ENCODE results near the gene CYP21A2.

CYP21A2 gene

DNA sequence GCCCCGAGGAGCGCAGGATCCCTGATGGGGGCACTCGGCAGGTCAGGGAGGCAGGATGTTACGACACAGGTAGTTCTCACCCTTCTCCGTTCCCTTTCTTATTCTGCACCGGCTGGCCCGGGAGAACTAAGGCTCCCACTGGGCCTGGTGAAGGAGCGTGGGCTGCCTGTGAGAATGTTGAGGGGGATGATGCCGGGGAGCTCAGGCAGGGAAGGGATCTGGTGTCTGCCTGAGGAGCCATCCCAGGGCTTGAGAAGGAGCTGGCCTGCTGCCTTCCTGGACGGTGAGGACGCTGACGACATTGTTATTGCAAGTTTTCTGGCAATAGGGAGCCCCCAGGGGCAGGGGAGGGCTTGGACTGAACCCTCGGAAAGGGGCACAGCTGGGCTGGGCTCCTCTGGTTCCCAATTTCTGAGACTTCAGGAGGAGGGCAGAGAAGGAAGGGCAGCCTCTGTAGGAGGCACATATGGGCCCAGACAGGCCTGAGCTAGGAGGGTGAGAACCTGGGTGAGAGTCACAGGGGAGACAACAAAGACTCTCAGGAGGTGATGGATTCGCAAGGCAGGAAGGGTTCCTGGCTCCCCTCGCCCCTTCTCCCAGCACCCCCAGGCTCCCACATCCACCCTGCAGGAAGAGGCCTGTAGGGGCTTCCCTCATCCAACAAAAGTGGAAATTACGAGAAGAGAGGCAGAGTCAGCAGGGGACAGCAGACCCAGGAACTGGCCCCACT, 32.8 kb downstream of the CYP21A2 start:
- H3K4me3 ChIP-seq (ENCODE audit: low read depth, low read length), result no peak overlapping the region
- no peak for DNase-seq (ENCODE audit: low read depth)
- TF ChIP-seq, protein P1, sequence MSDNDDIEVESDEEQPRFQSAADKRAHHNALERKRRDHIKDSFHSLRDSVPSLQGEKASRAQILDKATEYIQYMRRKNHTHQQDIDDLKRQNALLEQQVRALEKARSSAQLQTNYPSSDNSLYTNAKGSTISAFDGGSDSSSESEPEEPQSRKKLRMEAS (IDR thresholded peaks at IDR 0.05; ENCODE audit: low read depth, low read length), result no peak
- TF ChIP-seq MYC (IDR thresholded peaks at IDR 0.05; ENCODE audit: low read depth, low read length), result no peak
- TF ChIP-seq, protein P2, sequence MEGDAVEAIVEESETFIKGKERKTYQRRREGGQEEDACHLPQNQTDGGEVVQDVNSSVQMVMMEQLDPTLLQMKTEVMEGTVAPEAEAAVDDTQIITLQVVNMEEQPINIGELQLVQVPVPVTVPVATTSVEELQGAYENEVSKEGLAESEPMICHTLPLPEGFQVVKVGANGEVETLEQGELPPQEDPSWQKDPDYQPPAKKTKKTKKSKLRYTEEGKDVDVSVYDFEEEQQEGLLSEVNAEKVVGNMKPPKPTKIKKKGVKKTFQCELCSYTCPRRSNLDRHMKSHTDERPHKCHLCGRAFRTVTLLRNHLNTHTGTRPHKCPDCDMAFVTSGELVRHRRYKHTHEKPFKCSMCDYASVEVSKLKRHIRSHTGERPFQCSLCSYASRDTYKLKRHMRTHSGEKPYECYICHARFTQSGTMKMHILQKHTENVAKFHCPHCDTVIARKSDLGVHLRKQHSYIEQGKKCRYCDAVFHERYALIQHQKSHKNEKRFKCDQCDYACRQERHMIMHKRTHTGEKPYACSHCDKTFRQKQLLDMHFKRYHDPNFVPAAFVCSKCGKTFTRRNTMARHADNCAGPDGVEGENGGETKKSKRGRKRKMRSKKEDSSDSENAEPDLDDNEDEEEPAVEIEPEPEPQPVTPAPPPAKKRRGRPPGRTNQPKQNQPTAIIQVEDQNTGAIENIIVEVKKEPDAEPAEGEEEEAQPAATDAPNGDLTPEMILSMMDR (IDR thresholded peaks at IDR 0.05; ENCODE audit: low read depth, low read length), result no peak
- TF ChIP-seq POLR2A (IDR thresholded peaks at IDR 0.05; ENCODE audit: extremely low read depth, insufficient read length), result no peak

DNA sequence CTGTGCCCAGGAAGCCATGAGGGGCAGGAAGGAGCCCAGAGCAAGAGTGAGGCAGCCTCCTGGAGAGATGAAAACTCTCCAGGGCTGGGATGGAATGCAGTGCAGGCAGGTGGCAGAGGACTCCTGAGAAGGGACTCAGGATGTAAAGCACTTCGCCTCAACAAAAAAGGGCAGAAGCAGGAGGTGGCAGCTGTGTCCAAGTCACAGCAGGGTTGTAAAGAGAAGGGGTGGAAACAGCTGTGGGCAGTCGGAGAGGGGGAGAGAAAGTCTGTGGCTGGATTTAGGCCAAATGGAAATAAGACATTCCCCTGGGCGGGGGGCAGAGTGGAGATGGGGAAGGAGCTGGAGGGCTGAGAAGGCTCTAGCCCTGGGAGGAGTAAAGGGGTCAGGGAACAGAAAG, 34.9 kb downstream of the CYP21A2 start:
- no peak for DNase-seq (ENCODE audit: low read depth)
- TF ChIP-seq MYC (IDR thresholded peaks at IDR 0.05; ENCODE audit: low read depth, low read length) (no peak), POLR2A (IDR thresholded peaks at IDR 0.05; ENCODE audit: extremely low read depth, insufficient read length) (no peak)
- TF ChIP-seq, protein P2 (IDR thresholded peaks at IDR 0.05; ENCODE audit: low read depth, low read length), result no peak
- TF ChIP-seq, protein P1 (IDR thresholded peaks at IDR 0.05; ENCODE audit: low read depth, low read length), result no peak

DNA sequence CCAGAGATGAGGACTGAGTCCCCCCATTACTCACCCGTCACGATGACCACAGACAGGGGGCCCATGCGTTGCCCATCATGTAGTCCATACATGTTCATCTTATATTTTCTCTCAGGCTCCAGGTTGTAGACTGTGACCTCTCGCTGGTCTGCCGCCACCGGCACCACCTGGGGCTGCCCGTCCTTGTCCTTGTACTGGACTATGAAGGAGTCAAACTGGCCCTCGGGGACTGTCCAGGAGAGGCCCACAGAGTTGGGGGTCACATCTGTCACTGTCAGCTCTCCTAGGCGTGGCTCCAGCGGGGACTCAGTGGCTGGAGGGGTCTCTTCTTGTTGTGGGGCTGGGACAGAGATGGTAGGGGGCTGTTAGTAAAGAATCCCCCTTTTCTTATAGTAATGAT, 35.4 kb downstream of the CYP21A2 start:
- DNase-seq (ENCODE audit: low read depth), result no peak
- H3K4me3 ChIP-seq (ENCODE audit: low read depth, low read length), result no peak overlapping the region
- TF ChIP-seq, protein P2 (IDR thresholded peaks at IDR 0.05; ENCODE audit: low read depth, low read length), result no peak
- TF ChIP-seq POLR2A (IDR thresholded peaks at IDR 0.05; ENCODE audit: extremely low read depth, insufficient read length) (no peak), MYC (IDR thresholded peaks at IDR 0.05; ENCODE audit: low read depth, low read length) (no peak)
- TF ChIP-seq, protein P1 (IDR thresholded peaks at IDR 0.05; ENCODE audit: low read depth, low read length), result no peak

More for the DNA sequence above, 34.9 kb downstream of the CYP21A2 start:
- no peak overlapping the region for H3K4me3 ChIP-seq (ENCODE audit: low read depth, low read length)

DNA sequence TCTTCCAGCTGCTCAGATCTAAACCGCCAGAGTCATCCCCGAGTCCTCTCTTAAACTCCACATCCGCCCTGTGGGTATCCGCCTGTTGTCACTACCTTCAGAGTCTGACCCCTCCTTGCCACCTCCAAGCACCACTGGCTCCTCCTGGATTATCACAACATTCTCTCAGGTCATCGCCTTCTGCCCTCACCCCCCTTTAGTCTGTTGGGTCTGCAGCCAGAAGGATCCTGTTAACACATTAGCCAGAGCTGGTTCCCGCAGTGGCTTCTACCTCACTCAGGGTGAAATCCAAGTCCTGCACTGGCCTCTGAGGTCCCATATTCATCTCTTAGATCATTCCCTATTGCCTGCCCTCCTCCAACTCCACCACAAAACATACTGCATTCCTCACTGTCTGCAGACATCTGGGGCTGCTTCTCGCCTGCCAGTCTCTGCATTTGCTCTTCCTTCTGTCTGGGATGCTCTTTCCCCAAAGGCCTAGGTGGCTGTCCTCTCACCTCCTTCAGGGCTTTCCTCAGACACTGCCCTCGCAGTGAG, 36.8 kb downstream of the CYP21A2 start:
- no peak for DNase-seq (ENCODE audit: low read depth)
- TF ChIP-seq, protein P1 (IDR thresholded peaks at IDR 0.05; ENCODE audit: low read depth, low read length), result no peak
- no peak for TF ChIP-seq POLR2A (IDR thresholded peaks at IDR 0.05; ENCODE audit: extremely low read depth, insufficient read length)
- TF ChIP-seq, protein P2 (IDR thresholded peaks at IDR 0.05; ENCODE audit: low read depth, low read length), result no peak
- no peak overlapping the region for H3K4me3 ChIP-seq (ENCODE audit: low read depth, low read length)

DNA sequence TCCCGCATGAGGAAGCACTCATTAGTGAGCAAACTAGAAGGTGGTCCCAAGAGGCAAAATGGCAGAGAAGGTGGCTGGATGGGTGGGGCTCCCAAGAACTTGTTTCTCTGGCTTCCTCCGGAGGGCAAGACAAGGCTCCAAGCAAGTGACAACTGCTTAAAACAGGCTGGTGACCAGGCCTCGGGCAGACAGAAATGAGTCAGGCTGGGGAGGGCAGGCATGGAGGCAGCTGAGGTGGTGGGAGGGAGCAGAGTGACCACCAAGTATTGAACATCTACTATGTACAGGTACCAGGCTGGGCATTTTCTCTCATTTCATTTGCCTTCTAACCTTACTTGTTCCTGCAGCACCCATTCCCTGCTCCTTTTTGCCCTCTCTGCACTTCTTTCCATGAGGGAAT, 37.6 kb downstream of the CYP21A2 start:
- no peak overlapping the region for H3K4me3 ChIP-seq (ENCODE audit: low read depth, low read length)
- peak; percentile 36 for DNase-seq (ENCODE audit: low read depth)
- TF ChIP-seq, protein P1 (IDR thresholded peaks at IDR 0.05; ENCODE audit: low read depth, low read length), result no peak
- TF ChIP-seq, protein P2 (IDR thresholded peaks at IDR 0.05; ENCODE audit: low read depth, low read length), result no peak
- TF ChIP-seq POLR2A (IDR thresholded peaks at IDR 0.05; ENCODE audit: extremely low read depth, insufficient read length) (no peak), MYC (IDR thresholded peaks at IDR 0.05; ENCODE audit: low read depth, low read length) (no peak)
